Astrocyte (in vitro differentiated cells and primary cell): Measurements from ENCODE around the gene KRT75.

Source experiments
- EZH2 ChIP-seq: IDR thresholded peaks from 2 replicates; pipeline ENCODE4 v1.6.1; 2012; ENCODE audit warnings: mild to moderate bottlenecking, low read length, inconsistent platforms; ENCODE audit not compliant: insufficient read depth
- TF ChIP-seq, protein P1 (sequence below): IDR thresholded peaks from 2 replicates; pipeline ENCODE4 v1.5.1; 2011; ENCODE audit warnings: low read depth, mild to moderate bottlenecking, inconsistent platforms, low read length, moderate library complexity; ENCODE audit not compliant: insufficient read depth

DNA sequence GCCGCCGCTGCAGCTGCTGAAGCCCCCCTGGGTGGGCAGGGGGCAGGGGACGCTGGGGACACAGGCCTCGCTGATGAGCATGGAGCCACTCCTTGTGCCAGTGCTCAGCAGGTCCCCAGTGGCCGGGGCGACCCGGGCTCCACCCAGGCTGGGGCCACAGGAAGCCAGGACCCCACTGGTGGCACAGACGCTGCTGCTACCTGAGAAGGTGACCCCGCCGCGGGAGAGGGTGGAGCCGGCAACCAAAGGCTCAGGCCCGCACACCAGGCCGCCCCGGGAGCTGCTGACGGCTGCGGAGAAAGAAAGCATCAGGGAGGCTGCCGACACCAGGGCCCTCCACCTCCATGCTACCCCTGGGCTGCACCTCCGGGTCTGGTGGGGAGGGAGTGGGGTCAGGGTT is 56.1 kb downstream of the KRT75 start:
- TF ChIP-seq, protein P1, sequence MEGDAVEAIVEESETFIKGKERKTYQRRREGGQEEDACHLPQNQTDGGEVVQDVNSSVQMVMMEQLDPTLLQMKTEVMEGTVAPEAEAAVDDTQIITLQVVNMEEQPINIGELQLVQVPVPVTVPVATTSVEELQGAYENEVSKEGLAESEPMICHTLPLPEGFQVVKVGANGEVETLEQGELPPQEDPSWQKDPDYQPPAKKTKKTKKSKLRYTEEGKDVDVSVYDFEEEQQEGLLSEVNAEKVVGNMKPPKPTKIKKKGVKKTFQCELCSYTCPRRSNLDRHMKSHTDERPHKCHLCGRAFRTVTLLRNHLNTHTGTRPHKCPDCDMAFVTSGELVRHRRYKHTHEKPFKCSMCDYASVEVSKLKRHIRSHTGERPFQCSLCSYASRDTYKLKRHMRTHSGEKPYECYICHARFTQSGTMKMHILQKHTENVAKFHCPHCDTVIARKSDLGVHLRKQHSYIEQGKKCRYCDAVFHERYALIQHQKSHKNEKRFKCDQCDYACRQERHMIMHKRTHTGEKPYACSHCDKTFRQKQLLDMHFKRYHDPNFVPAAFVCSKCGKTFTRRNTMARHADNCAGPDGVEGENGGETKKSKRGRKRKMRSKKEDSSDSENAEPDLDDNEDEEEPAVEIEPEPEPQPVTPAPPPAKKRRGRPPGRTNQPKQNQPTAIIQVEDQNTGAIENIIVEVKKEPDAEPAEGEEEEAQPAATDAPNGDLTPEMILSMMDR = no peak
- TF ChIP-seq EZH2 = no peak
